Measurements from ENCODE around the gene STAT3.

Gene STAT3

DNA sequence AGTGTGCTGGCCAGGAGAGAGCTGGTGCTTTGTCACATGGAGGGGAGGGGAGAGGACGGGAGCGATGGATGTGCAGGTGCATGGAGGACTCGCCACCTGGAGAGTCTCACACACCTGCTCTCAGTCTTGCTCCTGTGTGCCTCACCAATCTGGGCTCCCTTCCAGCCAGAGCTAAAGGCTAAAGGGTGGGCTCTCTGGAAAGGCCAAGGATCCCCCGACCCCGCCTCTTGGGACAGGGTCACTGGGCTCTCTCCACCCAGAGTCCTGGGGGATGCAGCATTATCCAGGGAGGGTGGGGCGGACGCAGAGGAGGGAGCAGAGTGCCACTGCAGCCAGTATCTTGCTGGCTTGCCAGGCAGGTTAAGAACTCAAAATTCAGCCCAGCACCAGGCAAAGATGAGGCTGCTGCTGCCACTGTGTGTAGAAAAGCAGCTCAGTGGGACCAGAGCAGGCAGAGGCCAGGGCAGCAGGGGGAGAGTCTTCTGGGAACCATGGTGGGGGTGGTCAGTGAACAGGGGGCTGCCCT lies 106.6 kb downstream of the STAT3 start:
- DNase-seq (ENCODE audit: low read depth) = no peak
- TF ChIP-seq, protein P1, sequence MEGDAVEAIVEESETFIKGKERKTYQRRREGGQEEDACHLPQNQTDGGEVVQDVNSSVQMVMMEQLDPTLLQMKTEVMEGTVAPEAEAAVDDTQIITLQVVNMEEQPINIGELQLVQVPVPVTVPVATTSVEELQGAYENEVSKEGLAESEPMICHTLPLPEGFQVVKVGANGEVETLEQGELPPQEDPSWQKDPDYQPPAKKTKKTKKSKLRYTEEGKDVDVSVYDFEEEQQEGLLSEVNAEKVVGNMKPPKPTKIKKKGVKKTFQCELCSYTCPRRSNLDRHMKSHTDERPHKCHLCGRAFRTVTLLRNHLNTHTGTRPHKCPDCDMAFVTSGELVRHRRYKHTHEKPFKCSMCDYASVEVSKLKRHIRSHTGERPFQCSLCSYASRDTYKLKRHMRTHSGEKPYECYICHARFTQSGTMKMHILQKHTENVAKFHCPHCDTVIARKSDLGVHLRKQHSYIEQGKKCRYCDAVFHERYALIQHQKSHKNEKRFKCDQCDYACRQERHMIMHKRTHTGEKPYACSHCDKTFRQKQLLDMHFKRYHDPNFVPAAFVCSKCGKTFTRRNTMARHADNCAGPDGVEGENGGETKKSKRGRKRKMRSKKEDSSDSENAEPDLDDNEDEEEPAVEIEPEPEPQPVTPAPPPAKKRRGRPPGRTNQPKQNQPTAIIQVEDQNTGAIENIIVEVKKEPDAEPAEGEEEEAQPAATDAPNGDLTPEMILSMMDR (conservative IDR thresholded peaks at IDR 0.05; ENCODE audit: control insufficient read depth, insufficient read depth, low read depth, low read length) = no peak

DNA sequence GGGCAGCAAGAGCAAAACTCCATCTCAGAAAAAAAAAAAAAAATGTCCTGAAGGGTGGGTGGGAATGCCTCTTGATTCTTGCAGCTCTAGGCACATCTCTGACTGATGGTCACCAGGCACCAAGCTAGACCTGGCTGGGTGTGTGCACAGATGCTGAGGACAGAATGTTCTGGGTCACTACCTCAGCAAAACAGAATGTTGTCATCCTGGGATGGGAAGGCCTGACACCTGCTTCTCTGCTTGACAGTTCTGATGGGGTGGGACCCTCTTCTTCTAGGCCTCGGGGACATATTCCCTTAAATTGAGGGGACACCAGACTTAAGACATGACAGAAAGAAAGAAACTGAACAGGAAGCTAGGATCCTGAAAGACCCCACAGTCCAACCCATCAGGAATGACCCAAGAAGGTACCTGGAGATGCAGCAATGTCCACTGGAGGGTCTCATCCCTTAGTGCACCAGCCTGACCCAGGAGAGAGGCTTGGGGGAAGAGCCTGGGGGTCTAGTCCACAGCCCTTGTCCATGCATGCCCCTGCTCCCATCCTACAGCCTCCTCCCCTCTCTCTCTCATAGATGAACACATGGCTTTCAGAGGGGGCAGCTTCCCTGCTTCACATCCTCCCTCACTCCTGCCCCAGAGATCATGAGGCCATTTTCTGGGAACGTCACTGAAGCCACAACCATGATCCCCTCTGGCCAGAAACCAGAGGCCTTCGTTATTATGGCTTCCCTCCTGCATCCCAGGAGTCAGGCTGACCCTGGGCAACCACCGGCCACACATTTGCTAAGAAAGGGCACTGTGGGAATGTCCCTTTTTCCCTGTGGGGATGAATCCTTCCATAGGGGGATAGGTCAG lies 108.2 kb downstream of the STAT3 start:
- DNase-seq (ENCODE audit: low read depth) = no peak
- no peak overlapping the region for H3K4me3 ChIP-seq (ENCODE audit: control insufficient read depth, low read depth, low read length)
- TF ChIP-seq, protein P1 (conservative IDR thresholded peaks at IDR 0.05; ENCODE audit: control insufficient read depth, insufficient read depth, low read depth, low read length) = no peak

More for the DNA sequence above, 106.6 kb downstream of the STAT3 start:
- H3K4me3 ChIP-seq (ENCODE audit: control insufficient read depth, low read depth, low read length) = no peak overlapping the region

DNA sequence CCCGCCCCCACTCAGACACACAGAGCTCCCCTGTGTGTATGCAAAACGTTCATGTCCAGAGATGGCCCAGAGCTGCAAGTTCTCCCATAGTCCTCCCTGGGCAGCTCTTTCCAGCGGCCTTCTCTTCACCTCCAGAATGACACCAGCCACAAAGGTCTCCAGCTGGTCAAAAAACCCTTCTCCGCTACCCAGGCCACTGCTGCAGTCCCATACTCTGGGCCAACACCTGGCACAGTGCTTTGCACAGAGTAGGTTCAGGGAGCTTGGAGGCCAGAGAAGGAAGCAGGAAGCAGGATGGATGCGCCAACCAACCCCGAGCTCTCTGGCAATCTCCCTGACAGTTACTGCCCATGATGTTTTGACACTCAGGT lies 110.9 kb downstream of the STAT3 start:
- TF ChIP-seq, protein P1 (conservative IDR thresholded peaks at IDR 0.05; ENCODE audit: control insufficient read depth, insufficient read depth, low read depth, low read length) = no peak
- H3K4me3 ChIP-seq (ENCODE audit: control insufficient read depth, low read depth, low read length) = no peak overlapping the region
- no peak for DNase-seq (ENCODE audit: low read depth)

DNA sequence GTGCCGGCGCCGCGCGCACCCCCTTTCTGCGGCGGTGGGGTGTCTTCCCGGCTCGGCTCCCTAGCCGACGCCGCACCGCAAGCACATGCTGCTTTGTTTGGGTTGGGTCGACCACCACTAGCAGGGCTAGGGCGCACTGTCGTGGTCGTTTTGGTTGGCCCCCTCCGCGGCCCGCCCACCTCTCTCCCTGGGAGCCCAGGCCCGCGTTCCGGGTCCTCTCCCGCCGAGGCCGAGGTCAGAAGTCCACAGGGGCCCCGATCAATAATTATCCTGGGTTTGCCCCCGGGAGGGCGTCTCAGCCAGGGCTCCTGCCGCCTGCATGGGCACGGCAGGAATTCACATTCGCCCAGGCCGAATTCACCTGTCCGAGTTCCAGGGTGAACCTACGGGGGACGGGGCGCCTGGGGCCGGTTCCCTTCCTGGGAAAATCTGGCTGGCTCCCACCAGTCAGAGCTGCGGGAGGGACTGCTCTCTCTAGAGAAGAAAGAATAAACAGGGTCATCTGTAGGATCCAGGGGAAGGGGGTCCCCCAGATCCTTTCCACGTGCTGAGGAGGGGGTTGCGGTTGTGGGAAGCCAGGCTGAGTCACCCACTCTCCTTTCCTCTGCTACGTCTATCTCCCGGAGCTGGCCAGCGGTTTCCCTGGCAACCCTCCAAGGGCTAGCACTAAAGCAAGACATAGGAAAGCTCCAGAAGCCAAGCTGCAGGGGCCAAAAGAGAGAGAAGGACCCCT lies 111.5 kb downstream of the STAT3 start:
- DNase-seq (ENCODE audit: low read depth) = peak; percentile 84
- TF ChIP-seq, protein P1 (conservative IDR thresholded peaks at IDR 0.05; ENCODE audit: control insufficient read depth, insufficient read depth, low read depth, low read length) = no peak
- H3K4me3 ChIP-seq (ENCODE audit: control insufficient read depth, low read depth, low read length) = peak overlapping the region; percentile 59

- TF ChIP-seq, protein P1 (conservative IDR thresholded peaks at IDR 0.05; ENCODE audit: control insufficient read depth, insufficient read depth, low read depth, low read length) = no peak
- peak within 1 kb of the TSS; percentile 69 for H3K4me3 ChIP-seq (ENCODE audit: control insufficient read depth, low read depth, low read length)
- DNase-seq (ENCODE audit: low read depth) = peak; percentile 50
Measured at GRCh38 chr17:42276359-42276608, 112.0 kb downstream of the STAT3 start, which contains the start of gene STAT5B. TSS of gene STAT5B (minus strand) at chr17:42276391. CDS start at chr17:42232127, 44,264 bp downstream.

DNA sequence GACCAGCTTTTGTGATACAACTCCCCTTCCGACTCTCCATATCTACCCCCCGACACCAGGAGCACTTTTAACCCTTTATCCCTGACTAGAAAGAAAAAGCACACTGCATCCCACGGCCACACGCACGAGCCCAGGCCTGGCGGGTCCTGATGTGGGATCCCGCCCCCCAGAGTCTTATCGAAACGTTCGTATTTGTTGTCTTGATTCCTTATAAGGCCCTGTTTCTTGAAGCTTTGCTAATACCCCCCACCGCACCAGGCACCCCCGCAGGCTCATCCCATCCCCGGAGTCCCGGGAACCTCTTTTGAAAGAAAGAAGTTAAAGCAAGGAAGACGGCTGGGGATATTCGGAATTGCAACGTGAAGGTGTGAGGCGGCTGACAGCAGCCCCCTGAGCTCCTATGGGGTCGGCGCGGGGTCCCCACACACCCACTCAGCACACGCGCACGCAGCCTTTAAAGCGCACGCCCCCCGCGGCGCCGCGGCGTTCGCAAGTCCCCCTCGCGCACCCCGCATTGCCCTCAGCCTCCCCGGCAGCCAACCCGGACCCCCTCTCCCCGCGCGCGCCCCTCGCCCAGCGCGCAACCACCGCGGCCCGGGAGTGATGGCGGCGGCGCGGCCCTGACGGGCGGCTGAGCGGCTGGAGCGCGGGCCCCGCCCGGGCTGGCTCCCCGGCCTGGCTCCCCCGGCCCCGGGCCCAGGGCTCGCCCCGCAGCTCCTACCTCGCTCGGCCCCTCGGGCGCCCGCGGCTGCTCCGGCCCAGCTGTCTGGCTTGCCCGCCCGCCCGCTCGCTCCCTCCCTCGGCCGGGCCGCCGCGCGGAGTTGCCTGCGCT lies 112.5 kb downstream of the STAT3 start:
- H3K4me3 ChIP-seq (ENCODE audit: control insufficient read depth, low read depth, low read length) = peak overlapping the region; percentile 69
- DNase-seq (ENCODE audit: low read depth) = no peak
- TF ChIP-seq, protein P1 (conservative IDR thresholded peaks at IDR 0.05; ENCODE audit: control insufficient read depth, insufficient read depth, low read depth, low read length) = no peak

All from fibroblast of mammary gland (primary cell).